GM12891 (cell line): ENCODE measurements around the gene RIN3.

Source experiments
- DNase-seq: peaks from one replicate; pipeline ENCODE4 v3.0.0; 2011; ENCODE audit warnings: low spot score; ENCODE audit not compliant: insufficient read length
- FAIRE-seq: peaks from 2 replicates; lab custom pipeline; 2011; peaks lifted over from hg19 to GRCh38; lab: Jason Lieb, UNC
- PAX5 ChIP-seq: IDR thresholded peaks from 2 replicates; pipeline ENCODE4 v1.6.1; 2011; ENCODE audit warnings: low read length, moderate library complexity, mild to moderate bottlenecking; ENCODE audit not compliant: insufficient read depth, severe bottlenecking
- POLR2A ChIP-seq: IDR thresholded peaks from 2 replicates; pipeline ENCODE4 v1.6.1; 2011; ENCODE audit warnings: low read depth, low read length, control low read depth
- POLR2AphosphoS5 ChIP-seq: IDR thresholded peaks from 2 replicates; pipeline ENCODE4 v1.6.1; 2011; ENCODE audit warnings: low read depth, low read length, control low read depth
- POU2F2 ChIP-seq: IDR thresholded peaks from 2 replicates; pipeline ENCODE4 v1.6.1; 2011; ENCODE audit warnings: low read depth, mild to moderate bottlenecking, control low read depth, low read length, moderate library complexity
- SPI1 ChIP-seq: IDR thresholded peaks from 2 replicates; pipeline ENCODE4 v1.6.1; 2011; ENCODE audit warnings: low read depth, low read length, control low read depth
- TAF1 ChIP-seq: IDR thresholded peaks from 2 replicates; pipeline ENCODE4 v1.6.1; 2011; ENCODE audit warnings: low read depth, low read length, control low read depth

The RIN3 gene

DNA sequence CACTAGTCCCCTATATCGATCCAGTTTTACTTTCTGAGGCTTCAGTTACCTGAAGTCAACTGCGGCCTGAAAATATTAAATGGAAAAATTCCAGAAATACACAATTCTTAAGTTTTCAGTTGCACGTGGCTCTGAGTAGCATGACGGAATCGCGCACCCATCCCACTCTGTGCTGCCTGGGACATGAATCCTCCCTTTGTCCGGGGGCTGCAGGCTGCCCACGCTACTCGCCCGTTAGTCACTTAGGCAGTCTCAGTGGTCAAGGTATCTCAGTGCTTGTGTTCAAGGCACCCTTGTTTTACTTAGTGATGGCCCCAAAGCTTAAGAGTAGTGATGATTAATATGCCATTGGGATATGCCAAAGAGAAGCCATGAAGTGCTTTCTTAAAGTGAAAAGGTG is 188.2 kb downstream of the RIN3 start:
- TF ChIP-seq POLR2AphosphoS5 (no peak), PAX5 (no peak), POLR2A (no peak), SPI1 (no peak), POU2F2 (no peak), TAF1 (no peak)
- no peak for FAIRE-seq
- no peak for DNase-seq

DNA sequence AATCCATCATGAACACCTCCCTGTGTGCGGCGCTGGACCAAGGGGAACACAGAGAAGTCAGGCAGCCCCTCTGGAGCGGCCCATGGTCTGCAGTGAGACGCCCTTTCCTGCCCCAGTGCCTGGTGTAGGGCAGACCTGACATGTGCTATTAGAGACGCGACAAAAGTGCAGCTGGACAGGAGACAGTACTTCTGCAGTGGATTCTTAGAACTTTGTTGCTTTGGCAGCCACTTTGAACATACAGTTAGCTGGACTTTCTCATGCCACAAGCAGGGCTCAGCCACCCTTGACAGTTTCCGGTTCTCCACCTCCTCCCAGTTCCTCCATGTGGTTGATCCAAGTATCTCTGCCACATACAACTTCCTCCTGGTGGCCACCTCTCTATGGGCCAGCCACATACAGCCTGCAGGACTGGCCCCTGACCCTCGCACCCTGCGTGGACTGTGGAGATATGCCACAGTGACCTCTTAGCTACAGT is 188.9 kb downstream of the RIN3 start:
- FAIRE-seq = peak; percentile 67
- no peak for DNase-seq
- peak; percentile 10; the same call in 1 of the 2 replicates for TF ChIP-seq POU2F2
- peak; percentile 32 for TF ChIP-seq PAX5
- TF ChIP-seq SPI1 = peak; percentile 77
- no peak for TF ChIP-seq TAF1
- TF ChIP-seq POLR2AphosphoS5 = no peak
- TF ChIP-seq POLR2A = no peak

DNA sequence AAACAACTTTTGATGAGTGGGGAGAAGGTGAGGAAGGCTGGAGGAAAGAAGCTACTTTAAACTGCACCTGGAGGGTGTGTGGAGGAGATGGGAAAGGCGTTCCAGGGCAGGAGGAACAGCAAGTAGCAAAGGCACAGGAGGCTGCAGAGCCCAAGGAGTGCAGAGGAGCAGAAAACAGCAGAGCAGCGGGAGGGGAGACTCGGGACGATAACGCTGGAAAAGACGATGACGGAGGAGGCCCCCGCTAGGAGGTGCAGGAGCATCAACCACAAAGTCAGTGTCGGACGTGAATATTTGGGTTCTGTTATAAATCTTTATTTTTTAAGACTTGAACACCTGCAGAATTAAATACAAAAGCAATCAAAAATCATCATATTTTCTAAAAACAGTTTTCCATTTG is 189.9 kb downstream of the RIN3 start:
- TF ChIP-seq TAF1 (no peak), POU2F2 (no peak), SPI1 (no peak)
- DNase-seq (no peak), FAIRE-seq (no peak)

DNA sequence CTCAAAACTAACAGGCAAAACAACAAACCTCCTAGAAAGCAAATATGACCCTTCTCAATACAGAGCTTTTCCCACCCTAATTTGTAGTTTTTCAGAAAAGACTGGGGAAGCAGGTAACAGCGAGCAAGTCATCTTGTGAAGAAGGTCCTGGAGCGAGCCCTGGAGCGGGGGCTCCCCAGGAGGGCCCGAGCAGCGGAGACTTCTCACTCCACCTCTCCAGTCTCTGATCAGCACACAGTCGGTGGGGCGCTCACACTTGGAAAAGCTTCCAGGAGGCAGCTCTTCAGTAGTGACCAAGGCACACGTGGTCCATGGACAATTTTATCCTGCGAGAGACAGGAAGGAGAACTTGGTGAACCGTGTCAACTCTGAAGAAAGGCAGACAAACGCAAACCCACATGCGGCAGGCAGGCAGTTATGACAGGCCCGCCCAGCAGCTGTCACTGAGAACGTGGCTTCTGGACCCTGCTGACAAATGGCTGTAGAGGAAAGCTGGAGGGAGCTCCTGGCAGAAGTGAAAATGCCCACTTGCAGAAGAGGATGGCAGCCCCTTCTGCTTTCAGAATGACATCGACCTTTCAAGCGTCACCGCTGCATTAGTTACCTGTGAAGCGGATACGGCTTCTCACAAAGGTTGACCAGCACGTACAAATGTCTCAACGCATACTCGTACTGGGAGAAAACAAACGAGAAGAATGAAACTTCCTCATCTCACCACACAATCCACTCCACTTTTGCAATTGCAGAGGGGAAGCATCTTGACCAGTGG is 190.6 kb downstream of the RIN3 start:
- DNase-seq (no peak), FAIRE-seq (peak; percentile 99)
- TF ChIP-seq POLR2A (no peak), POLR2AphosphoS5 (no peak), TAF1 (no peak), SPI1 (peak; percentile 88)

DNA sequence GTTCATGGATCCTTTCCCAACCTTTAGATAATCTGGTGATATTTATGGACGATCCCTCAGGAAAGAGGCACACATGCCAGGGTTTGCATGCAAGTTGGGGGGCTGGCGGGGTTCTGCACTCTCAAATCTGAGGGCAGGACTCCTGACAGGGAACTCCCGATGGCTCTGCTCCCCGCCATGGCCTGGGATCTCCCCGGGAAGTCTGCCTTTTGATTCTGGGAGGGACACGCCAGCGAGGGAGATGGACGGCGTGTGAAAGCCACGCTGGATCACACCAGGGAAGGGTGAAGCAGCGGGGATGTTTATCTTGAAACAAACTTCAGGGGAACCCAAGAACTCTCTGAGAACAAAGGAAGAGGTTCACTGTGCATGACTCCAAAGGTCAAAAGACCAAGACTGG is 191.2 kb downstream of the RIN3 start:
- FAIRE-seq (no peak), DNase-seq (no peak)
- TF ChIP-seq POU2F2 (0 out of 2 replicates have a peak, but pooled peaks have one; percentile 30), PAX5 (no peak)

GRCh38 chr14:92706386-92706785 is 192.8 kb downstream of the RIN3 start:
- DNase-seq = no peak
- TF ChIP-seq POU2F2 = no peak
- no peak for TF ChIP-seq SPI1
- TF ChIP-seq POLR2AphosphoS5 = no peak
- TF ChIP-seq TAF1 = no peak
- TF ChIP-seq POLR2A = no peak
- no peak for TF ChIP-seq PAX5
- FAIRE-seq = no peak

DNA sequence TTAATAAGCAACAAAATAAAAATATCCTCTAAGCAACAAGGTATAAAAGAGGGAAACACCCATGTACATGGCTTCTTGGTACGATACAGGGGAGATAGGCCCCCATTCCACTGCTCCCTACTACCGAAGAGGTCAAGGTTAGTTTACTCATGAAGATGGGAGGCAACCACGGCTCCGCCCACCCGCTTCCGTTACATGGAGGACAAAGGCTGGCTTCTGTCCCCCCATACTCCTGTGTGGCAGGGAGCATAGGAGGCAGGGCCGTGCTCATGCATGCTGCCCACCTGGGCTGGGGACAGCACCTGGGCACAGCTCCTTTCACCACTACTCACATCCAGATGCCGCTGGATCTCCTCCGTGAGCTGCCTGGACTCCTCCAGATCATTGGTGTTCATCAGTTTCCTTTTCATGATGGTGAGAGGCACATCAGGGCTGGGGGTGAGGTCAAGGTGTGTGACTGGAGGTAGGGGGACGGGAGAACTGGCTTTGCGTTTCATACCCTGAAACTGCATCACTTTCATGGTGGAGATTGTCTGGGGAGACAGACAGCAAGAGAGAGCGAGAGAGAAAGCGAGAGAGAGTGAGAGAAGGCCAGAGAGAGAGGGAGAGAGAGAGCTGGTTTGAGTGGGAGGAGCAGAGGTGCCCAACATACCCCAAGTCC is 195.9 kb downstream of the RIN3 start:
- TF ChIP-seq POLR2A (no peak), POU2F2 (no peak), POLR2AphosphoS5 (no peak), PAX5 (no peak), SPI1 (no peak), TAF1 (no peak)
- FAIRE-seq = no peak
- no peak for DNase-seq

- FAIRE-seq (no peak), DNase-seq (no peak)
- TF ChIP-seq SPI1 (no peak), POLR2AphosphoS5 (no peak), TAF1 (no peak), PAX5 (no peak), POU2F2 (no peak), POLR2A (no peak)
Observed at GRCh38 chr14:92710001-92710341, 196.4 kb downstream of the RIN3 start.

DNA sequence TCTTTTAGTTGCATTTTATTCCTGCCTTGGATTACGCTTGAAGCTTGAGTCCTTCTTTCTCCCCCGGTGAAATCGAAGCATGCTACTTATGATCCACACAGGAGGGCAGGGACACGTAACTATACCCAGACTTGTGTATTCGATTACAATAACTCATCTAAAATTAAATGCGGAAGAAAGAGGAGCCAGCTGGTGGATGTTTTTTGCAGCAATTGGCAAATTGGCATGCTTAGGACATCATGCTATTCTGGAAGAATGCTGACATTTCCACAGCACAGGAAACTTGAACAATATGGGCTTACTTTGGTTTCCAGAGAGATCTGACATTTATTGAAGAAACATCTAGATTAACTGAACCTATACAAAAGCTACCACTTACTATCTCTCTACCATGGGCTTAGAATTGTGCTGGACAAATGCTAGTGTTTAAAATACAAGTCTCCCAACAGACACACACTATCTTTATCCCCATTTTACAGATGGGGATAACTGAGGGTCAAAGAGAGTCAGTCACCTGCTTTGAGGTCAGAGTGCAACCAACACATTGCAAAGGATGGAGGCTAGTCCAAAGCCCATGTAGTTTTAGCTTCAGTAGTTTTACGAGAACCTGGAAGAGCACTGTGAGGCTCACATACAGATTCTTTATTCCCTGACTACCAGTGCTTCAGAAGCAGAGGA is 198.5 kb downstream of the RIN3 start:
- DNase-seq (no peak), FAIRE-seq (no peak)
- TF ChIP-seq POLR2A (no peak), POLR2AphosphoS5 (no peak), POU2F2 (no peak), PAX5 (no peak), SPI1 (no peak), TAF1 (no peak)
